Measurements from ENCODE around the gene IGSF22. TPM values are rescaled to one million over a fixed set of nuclear protein-coding genes. Genes with fewer than 3 reads are reported as not detected.

IGSF22 gene
- total and polyA plus RNA-seq, 8 donors: 0.52 to 2.1 (median 1.2) TPM

- no peak for DNase-seq
- intact Hi-C loops (cut with DNase I): no loop called here
- no peak overlapping the region for H3K27ac ChIP-seq
- no peaks in the 10 kb centered on the region for H3K27me3 ChIP-seq
- H3K36me3 ChIP-seq: no peaks in the 10 kb centered on the region
- TF ChIP-seq, protein P1, sequence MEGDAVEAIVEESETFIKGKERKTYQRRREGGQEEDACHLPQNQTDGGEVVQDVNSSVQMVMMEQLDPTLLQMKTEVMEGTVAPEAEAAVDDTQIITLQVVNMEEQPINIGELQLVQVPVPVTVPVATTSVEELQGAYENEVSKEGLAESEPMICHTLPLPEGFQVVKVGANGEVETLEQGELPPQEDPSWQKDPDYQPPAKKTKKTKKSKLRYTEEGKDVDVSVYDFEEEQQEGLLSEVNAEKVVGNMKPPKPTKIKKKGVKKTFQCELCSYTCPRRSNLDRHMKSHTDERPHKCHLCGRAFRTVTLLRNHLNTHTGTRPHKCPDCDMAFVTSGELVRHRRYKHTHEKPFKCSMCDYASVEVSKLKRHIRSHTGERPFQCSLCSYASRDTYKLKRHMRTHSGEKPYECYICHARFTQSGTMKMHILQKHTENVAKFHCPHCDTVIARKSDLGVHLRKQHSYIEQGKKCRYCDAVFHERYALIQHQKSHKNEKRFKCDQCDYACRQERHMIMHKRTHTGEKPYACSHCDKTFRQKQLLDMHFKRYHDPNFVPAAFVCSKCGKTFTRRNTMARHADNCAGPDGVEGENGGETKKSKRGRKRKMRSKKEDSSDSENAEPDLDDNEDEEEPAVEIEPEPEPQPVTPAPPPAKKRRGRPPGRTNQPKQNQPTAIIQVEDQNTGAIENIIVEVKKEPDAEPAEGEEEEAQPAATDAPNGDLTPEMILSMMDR (IDR thresholded peaks at IDR 0.05): no peak
- no peaks in the 10 kb centered on the region for H3K4me1 ChIP-seq
- ATAC-seq: no peak
- H3K4me3 ChIP-seq: no peak overlapping the region
- H3K9me3 ChIP-seq: no peaks in the 10 kb centered on the region
These were observed 13.7 kb upstream of the IGSF22 start for GRCh38 chr11:18739685-18740084.

DNA sequence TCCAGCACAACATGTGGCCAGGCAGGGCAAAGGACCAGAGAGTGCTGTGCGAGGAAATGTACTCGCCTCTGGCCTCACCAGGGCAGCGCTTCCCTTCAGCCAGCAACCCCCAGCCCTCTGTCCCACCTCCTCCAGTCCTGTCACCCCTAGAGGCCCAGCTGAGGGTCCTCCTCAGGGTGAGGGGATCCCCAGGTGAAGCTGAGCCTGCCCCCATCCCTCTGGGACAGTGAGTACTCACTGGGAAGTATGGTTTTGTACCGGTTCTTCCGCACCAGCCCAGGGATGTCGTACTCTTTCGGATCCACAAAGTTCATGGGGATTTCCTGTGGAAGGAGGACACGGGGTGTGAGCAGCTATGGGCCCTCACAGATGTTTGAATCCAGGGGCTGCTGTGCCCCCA lies 11.7 kb upstream of the IGSF22 start:
- no peaks in the 10 kb centered on the region for H3K27me3 ChIP-seq
- H3K9me3 ChIP-seq: no peaks in the 10 kb centered on the region
- DNase-seq (no peak), ATAC-seq (no peak)
- H3K36me3 ChIP-seq: no peaks in the 10 kb centered on the region
- TF ChIP-seq, protein P1 (IDR thresholded peaks at IDR 0.05): no peak
- no peak overlapping the region for H3K27ac ChIP-seq
- H3K4me3 ChIP-seq: no peak overlapping the region
- no peaks in the 10 kb centered on the region for H3K4me1 ChIP-seq
- intact Hi-C loops (cut with DNase I): no loop called here

- H3K4me3 ChIP-seq: no peak overlapping the region
- no peaks in the 10 kb centered on the region for H3K27me3 ChIP-seq
- TF ChIP-seq, protein P1 (IDR thresholded peaks at IDR 0.05): no peak
- no peaks in the 10 kb centered on the region for H3K4me1 ChIP-seq
- intact Hi-C loops (cut with DNase I): no loop called here
- DNase-seq (no peak), ATAC-seq (no peak)
- H3K27ac ChIP-seq: no peak overlapping the region
- H3K36me3 ChIP-seq: no peaks in the 10 kb centered on the region
- H3K9me3 ChIP-seq: no peaks in the 10 kb centered on the region
These were observed 10.7 kb upstream of the IGSF22 start for GRCh38 chr11:18736590-18737148.

GRCh38 chr11:18733202-18733601 lies 7.2 kb upstream of the IGSF22 start:
- intact Hi-C loops (cut with DNase I): no loop called here
- Histone ChIP-seq H3K9me3 (no peaks in the 10 kb centered on the region), H3K4me3 (no peak overlapping the region), H3K36me3 (no peaks in the 10 kb centered on the region), H3K27me3 (no peaks in the 10 kb centered on the region), H3K27ac (no peak overlapping the region), H3K4me1 (no peaks in the 10 kb centered on the region)
- TF ChIP-seq, protein P1 (IDR thresholded peaks at IDR 0.05): no peak
- ATAC-seq: no peak
- DNase-seq: no peak

- no peaks in the 10 kb centered on the region for H3K9me3 ChIP-seq
These were observed 6.2 kb upstream of the IGSF22 start for GRCh38 chr11:18731949-18732821.

More at GRCh38 chr11:18731949-18732821, 6.2 kb upstream of the IGSF22 start:
- H3K27me3 ChIP-seq: no peaks in the 10 kb centered on the region
- TF ChIP-seq, protein P1 (IDR thresholded peaks at IDR 0.05): peak; percentile 94 to 97
- ATAC-seq: peak; percentile 84
- peak in 2 of 4 donors; percentile 31 to 60 for DNase-seq
- H3K4me3 ChIP-seq: no peak overlapping the region
- H3K27ac ChIP-seq: no peak overlapping the region
- intact Hi-C loops (cut with DNase I): no loop called here
- no peaks in the 10 kb centered on the region for H3K36me3 ChIP-seq
- no peaks in the 10 kb centered on the region for H3K4me1 ChIP-seq

All from left lung (tissue), 10 donors.